Effector CD4-positive, alpha-beta T cell (primary cell): Measurements from ENCODE around the gene TEKT1. TPM values are rescaled to one million over a fixed set of nuclear protein-coding genes. Genes with fewer than 3 reads are reported as not detected.
"Not testable (repeated sequence)": the region's sequence is repeated elsewhere in the genome, so short reads cannot be mapped to it uniquely, and the experiment has no call there.

ENCODE experiments used
- DNase-seq: peaks from one replicate; pipeline ENCODE4 v3.0.0-alpha.2; 2020
- total RNA-seq: gene quantifications from one replicate; lab custom pipeline; 2026; lab: John Stamatoyannopoulos, UW

TEKT1 gene
- not detected for total RNA-seq

- peak; percentile 59 for DNase-seq
These were observed at the start of gene TEKT1 for GRCh38 chr17:6831661-6832263. Gene TEKT1, minus strand, starts transcription at chr17:6831729. Its CDS starts 1,353 bp downstream, at chr17:6830376.

DNA sequence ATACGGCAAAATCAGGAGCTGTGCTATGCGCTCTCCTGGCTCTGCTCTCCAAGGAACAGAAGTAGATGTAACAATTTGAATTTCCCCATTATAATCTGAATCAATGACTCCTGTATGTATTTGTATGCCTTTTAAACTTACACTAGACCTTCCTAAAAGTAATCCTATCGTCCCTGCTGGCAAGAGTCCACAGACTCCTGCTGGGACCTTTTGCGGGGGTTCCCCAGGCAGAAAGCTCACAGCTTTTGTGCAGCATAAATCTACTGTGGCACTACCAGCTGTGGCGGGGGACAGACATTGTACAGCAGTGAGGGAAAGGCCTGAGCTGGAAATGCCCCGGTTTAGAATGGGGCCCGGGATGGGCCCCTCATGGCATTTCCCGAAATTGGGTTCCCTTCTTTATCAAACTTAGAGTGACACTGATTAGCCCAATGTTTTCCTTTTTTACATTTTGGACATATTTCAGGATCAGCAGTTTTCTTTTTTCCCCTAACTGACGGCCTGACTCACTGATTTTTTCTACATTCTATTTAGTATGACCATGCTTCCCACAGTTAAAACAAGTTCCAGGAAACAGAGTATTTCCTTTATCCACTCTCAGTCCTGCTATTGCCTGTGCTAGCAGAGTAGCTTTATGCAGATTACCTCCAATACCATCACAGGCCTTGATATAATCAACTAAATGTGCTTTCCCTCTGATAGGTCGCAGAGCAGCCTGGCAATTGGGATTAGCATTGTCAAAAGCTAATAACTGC is 47.9 kb upstream of the TEKT1 start:
- DNase-seq = not testable (repeated sequence)

DNA sequence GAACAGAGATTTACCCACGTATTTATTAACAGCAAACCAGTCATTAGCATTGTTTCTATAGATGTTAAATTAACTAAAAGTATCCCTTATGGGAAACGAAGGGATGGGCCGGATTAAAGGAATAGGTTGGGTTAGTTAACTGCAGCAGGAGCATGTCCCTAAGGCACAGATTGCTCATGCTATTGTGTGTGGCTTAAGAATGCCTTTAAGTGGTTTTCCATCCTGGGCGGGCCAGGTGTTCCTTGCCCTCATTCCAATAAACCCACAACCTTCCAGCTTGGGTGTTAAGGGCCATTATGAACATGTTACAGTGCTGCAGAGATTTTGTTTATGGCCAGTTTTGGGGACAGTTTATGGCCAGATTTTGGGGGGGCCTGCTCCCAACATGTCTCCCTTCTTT is 43.7 kb upstream of the TEKT1 start:
- DNase-seq = not testable (repeated sequence)

GRCh38 chr17:6872936-6873335 is 41.4 kb upstream of the TEKT1 start:
- DNase-seq = no peak

GRCh38 chr17:6870841-6871240 is 39.3 kb upstream of the TEKT1 start:
- no peak for DNase-seq

DNA sequence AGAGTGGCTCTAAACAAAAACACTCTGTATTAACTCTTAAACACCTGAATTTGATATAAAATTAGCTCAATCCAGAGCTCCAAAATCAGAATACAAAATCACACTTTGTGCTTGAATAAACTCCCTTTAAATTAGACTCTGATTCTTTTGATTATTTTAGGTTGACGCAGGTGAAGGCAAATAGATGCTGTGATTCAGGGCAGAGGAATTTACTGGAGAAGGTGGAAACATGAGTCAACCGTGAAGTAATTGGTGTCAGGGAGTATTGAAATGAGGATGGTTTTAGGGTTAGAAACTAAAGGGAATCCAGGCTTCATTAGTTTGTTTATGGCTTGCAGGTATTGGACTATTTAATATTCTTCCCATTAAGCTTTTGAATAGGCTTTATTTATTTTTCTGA is 37.1 kb upstream of the TEKT1 start:
- DNase-seq = no peak

- no peak for DNase-seq
These were observed 36.3 kb upstream of the TEKT1 start for GRCh38 chr17:6867849-6868248.

DNA sequence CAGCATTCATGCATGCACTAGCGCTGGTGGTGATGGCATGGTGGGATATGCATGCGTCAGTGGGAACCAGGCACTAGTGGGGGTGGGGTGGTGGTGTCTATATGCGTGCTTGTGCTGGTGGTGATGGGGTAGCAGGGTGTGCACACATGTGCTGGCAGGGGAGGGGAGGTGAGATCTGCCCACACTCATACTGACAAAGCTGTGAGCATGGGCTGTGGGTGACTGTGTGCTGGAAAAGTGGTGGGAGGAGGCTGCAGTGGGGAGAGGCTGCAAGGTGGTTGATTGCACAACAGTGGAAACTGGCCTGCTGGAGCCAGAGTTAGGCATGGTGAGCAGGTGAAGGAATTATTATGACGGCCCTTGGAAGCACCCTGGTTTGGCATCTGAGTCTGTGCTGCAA is 31.3 kb upstream of the TEKT1 start:
- DNase-seq = no peak

DNA sequence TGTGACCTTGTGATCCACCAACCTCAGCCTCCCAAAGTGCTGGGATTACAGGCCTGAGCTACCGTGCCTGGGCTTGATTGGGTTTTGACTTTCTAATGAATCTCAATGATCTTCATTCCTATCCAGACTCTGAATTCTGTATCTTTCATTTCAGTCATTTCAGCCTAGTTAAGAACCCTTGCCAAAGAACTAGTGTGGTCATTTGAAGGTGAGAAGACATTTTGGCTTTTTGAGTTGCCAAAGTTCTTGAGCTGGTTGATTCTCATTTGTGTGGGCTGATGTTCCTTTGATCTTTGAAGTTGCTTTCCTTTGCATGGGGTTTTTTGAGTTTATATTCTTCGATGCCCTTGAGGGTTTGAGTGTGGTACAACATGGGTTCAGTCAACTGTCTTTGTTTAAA is 30.6 kb upstream of the TEKT1 start:
- no peak for DNase-seq

GRCh38 chr17:6857904-6858303 is 26.4 kb upstream of the TEKT1 start:
- no peak for DNase-seq

DNA sequence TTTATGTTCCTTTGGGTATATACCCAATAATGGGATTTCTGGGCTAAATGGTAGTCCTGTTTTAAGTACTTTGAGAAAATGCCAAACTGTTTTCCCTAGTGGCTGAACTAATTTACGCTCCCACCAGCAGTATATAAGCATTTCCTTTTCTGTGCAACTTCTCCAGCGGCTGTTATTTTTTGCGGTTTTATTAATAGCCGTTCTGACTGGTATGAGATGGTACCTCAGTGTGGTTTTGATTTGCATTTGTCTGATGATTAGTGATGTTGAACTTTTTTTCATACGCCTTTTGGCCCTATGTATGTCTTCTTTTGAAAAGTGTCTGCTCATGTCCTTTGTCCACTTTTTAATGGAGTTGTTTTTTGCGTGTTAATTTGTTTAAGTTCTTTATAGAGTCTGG is 25.8 kb upstream of the TEKT1 start:
- DNase-seq = no peak

- DNase-seq = no peak
These were observed 24.5 kb upstream of the TEKT1 start for GRCh38 chr17:6856051-6856450.

- DNase-seq = no peak
These were observed 22.4 kb upstream of the TEKT1 start for GRCh38 chr17:6853764-6854442.

- not testable (repeated sequence) for DNase-seq
These were observed 17.1 kb upstream of the TEKT1 start for GRCh38 chr17:6848545-6849179.

DNA sequence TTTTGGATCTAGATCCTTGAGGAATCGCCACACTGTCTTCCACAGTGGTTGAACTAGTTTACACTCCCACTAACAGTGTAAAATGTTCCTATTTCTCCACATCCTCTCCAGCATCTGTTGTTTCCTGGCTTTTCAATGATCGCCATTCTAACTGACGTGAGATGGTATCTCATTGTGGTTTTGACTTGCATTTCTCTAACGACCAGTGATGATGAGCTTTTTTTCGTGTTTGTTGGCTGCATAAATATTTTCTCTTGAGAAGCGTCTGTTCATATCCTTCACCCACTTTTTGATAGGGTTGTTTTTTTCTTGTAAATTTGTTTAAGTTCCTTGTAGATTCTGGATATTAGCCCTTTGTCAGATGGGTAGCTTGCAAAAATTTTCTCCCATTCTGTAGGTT is 14.6 kb upstream of the TEKT1 start:
- DNase-seq = not testable (repeated sequence)

- not testable (repeated sequence) for DNase-seq
These were observed 12.9 kb upstream of the TEKT1 start for GRCh38 chr17:6844406-6844805.

GRCh38 chr17:6843241-6843880 is 11.8 kb upstream of the TEKT1 start:
- no peak for DNase-seq

DNA sequence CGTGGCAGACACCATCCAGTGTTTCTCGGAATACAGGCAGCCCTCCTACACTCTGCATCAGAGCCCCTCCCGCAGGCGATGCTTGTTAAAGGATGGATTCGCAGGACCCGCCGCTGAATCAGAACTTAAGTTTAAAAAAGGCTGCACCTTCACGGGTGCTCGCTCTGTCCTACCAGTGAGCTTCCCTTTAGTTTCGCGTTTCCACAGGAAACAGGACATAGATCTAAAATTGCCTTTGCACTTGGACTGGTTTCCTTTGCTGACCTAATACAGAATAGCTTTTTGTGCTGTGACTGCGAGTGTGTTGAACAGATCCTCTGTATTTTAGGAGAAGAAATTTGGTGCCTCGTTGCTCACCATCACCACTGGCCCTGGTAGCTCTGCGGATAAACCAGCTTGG is 10.2 kb upstream of the TEKT1 start:
- not testable (repeated sequence) for DNase-seq

GRCh38 chr17:6830383-6830986 is 1.0 kb downstream of the TEKT1 start:
- DNase-seq = no peak

DNA sequence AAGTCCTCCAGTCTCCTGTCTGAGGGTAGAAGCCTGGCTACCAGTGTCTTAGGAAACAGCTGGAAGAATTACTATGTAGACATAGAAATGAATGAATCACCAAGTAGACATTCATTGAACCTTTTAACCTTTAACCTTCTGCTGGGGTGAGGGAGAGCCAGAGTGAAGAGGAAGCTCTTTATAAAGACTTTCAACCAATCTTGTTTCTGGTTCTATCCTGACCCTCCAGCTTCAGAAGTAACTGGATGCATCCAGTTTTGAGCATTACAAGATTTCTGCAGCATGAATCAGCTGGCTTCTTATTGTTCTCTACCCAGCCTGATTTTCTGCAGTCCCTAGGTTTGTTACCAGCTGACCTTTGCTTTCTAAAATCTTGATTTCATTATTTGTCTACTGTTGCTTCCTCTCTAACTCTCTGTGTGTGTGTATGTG is 8.5 kb downstream of the TEKT1 start:
- DNase-seq = no peak

GRCh38 chr17:6818938-6819337 is 12.6 kb downstream of the TEKT1 start:
- DNase-seq = no peak

GRCh38 chr17:6816368-6816767 is 15.2 kb downstream of the TEKT1 start:
- DNase-seq = not testable (repeated sequence)
